GM21529 (cell line): ENCODE data around the gene TOGARAM1.

ENCODE experiments used
- ATAC-seq: cut with Tn5 transposase; IDR thresholded peaks from one replicate; pipeline ENCODE4 v1.9.1; 2021; ENCODE audit not compliant: unreplicated experiment

Gene TOGARAM1

DNA sequence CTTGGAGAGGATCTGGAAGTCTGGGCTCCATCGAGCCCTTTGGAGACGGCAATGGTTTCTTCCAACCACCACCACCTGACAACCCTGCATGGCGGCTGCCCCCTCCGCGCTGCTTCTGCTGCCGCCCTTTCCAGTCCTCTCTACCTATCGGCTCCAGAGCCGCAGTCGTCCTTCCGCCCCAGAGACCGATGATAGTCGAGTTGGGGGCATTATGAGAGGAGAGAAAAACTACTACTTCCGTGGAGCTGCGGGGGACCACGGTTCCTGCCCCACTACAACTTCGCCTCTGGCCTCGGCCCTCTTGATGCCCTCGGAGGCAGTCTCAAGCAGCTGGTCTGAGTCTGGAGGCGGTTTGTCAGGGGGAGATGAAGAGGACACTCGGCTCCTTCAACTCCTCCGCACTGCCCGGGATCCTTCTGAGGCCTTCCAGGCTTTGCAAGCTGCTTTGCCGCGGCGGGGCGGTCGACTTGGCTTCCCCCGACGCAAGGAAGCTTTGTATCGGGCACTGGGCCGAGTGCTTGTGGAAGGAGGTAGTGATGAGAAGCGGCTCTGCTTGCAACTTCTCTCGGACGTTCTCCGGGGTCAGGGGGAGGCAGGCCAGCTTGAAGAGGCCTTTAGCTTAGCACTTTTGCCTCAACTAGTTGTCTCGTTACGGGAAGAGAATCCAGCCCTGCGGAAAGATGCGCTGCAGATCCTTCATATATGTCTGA is 499 bp downstream of the TOGARAM1 start:
- ATAC-seq: peak; percentile 28

DNA sequence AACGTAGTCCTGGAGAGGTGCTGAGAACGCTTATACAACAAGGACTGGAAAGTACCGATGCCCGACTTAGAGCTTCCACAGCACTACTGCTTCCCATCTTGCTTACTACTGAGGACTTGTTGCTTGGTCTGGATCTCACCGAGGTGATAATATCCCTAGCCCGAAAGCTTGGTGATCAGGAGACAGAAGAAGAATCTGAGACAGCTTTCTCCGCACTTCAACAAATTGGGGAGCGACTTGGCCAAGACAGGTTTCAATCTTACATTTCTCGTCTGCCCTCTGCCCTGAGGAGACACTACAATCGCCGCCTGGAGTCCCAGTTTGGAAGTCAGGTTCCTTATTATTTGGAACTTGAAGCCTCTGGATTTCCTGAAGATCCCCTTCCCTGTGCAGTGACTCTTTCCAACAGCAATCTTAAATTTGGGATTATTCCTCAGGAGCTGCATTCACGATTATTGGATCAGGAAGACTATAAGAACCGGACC is 1.1 kb downstream of the TOGARAM1 start:
- no peak for ATAC-seq

DNA sequence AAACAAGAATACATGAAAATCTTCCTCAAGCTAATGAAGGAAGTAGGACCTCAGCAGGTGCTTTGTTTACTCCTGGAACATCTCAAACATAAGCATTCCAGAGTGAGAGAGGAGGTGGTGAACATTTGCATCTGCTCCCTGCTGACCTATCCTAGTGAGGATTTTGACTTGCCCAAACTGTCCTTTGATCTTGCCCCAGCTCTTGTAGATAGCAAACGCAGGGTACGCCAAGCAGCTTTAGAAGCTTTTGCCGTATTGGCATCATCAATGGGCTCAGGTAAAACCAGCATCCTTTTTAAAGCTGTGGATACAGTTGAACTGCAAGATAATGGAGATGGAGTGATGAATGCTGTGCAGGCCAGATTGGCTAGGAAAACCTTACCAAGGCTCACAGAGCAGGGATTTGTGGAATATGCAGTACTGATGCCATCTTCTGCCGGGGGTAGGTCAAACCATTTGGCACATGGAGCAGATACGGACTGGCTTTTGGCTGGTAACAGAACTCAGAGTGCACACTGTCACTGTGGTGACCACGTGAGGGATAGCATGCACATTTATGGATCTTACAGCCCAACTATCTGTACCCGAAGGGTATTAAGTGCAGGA is 1.9 kb downstream of the TOGARAM1 start:
- ATAC-seq: no peak

DNA sequence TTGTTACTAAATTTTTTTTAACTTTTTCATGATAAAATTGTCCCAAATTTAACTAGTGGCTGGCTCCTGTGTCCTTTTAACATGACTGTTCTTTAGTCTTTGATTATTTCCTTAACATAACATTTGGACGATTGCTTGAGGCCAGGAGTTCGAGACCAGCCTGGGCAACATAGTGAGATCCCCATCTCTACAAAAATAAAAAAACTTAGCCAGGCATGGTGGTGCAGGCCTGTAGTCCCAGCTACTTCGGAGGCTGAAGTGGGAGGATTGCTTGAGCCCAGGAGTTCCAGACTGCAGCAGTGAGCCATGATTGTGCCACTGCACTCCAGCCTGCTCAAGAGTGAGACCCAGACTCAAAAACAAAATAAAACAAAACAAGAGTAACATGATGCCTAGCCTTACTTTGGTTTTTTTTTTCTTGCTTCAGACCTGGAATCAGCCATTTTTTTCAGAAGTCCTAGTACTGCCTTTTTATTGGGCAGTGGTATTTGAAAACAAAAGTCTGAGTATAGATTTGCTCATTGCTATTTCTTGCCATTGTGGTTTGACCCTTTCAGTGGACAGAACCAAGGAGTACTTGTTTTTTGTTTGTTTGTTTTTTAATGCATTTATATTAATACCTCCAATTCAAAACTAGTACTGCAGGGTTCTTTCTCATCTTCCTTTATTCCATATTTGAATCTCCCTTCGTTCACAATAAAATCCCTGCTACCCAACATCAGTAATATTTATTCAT is 4.8 kb downstream of the TOGARAM1 start:
- ATAC-seq: no peak

DNA sequence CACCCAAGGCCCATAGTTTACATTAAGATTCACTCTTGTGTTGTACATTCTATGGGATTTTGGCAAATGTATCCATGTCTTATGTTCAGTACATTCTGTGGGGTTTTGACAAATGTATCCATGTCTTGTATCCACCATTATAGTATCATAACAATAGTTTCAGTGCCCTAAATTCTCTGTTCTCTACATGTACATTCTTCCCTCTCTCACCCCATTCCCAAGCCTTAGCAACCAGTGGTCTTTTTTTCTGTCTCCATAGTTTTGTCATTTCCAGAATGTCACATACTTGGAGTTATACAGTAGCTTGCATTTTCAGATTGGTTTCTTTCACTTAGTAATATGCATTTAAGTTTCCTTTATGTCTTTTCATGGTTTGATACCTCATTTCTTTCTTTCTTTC is 6.7 kb downstream of the TOGARAM1 start:
- no peak for ATAC-seq

DNA sequence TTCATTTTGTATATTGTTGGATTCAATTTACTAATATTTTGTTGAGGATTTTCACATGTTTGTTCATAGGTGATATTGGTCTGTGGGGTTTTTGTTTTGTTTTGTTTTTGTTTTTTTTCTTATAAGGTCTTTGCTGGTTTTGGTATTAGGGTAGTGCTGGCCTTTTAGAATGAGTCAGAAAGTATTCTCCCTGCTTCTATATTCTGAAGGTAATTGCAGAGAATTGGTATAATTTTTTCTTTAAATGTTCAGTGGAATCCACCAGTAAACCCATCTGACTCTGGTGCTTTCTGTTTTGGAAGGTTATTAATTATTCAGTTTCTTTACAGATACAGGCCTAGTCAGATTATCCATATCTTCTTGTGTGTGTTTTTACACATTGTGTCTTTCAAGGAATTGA is 8.9 kb downstream of the TOGARAM1 start:
- ATAC-seq: no peak

DNA sequence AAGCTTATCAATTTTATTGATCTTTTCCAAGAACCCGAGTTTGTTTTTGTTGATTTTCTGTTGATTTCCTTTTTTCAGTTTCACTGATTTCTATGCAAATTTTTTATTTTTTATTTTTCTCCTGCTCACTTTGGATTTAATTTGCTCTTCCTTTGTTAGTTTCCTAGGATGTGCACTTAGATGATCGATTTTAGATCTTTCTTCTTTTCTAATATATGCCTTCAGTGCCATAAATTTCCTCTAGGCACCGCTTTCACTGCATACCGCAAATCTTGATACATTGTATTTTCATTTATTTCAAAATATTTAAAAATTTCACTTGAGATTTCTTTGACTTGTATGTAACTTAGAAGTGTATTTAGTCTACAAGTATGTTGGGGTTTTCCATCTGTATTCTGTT is 9.5 kb downstream of the TOGARAM1 start:
- ATAC-seq: no peak

DNA sequence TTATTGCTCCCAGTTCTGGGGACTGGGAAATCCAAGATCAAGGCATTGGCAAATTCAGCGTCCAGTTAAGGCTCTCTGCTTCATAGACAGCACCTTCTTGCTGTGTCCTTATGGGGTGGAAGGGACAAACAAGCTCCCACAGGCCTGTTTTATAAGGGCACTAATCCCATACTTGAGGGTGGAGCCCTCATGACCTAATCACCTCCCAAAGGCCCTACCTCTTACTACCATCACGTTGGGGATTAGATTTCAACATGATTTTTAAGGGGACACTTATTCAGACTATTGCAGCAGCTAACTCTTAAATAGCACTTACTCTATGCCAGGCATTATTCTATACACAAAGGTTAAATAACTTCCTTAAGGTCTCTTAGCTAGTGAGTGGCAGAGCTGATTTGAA is 17.3 kb downstream of the TOGARAM1 start:
- no peak for ATAC-seq

DNA sequence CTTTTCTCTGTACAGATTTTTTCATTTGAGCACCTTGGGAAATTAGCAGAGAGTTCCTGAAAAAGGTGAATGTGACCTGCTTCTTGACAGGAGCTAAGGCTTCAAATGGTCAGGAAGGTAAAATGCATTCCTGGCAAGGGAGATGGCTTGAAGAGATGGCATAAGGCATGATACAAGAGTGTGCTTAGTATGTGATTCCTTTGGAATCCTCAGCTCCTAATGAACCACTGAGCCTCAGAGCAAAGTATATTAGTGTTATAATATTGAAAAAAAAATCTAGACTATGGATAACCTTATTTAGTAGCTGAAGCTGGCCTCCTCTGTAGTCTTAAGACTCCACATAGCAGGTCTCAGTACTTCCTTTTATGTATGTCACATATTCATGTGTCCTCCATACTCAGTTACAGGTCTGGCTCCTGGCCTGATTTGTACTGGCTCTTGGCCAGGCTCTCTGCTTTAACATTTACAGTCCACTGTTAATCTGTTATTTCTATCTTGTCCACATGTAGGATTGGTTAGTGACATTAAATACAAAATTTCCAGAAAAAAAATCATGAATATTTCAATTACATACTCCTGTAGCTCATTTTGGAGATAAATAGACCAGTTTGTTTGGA is 17.9 kb downstream of the TOGARAM1 start:
- no peak for ATAC-seq

DNA sequence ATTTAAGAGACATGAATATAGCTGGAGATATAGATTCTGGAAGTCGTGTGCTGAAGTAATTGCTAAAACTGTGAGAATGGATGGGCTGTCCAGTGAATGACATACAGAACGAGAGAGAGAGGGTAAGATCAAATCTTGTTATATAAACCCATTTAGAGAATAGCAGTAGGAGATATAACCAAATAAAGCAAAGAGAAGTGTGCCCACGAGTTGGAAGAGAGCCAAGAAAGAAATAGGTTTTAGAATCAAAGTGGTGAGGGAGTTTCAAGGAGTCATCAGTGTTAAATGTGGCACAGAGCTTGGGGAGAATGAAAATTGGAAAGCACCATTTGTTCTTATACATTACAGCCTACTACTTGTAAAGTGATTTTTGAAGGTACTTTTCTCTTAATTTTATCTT is 19.2 kb downstream of the TOGARAM1 start:
- ATAC-seq: no peak

DNA sequence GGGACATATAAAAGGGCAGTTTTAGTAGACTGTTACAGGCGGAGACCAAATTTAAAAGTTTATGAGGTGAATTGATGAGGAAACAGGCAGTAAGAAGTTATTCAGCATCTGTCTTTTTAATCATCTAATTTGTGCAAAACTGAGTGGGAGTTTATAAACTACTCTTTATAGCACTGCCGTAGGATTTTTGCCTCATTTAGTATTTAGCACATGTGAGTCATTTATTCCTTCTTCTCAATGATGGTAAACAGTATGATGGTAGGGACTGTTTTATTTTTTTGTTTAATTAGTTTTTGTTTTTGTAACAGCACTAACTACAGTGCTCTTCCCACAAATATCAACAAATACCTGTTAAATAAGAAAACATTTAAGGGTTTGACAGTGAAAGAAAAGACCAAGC is 20.6 kb downstream of the TOGARAM1 start:
- no peak for ATAC-seq

DNA sequence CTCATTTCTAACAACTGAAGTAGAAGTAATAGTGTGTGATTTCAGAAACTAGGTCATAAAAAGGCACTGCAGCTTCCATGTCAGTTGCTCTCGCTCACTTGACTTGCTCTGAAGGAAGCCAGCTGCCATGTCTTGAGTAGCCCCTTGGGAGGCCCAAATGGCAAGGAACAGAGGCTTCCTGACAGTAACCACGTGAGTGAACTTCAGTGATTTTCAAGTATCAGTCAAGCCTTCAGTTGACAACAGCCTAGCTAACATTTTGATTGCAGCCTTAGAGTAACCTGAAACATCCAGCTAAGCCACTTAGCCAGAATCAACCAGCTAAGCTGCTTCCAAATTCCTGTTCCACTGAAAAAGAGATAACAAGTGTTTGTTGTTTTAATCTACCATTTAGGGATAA is 26.7 kb downstream of the TOGARAM1 start:
- ATAC-seq: no peak

DNA sequence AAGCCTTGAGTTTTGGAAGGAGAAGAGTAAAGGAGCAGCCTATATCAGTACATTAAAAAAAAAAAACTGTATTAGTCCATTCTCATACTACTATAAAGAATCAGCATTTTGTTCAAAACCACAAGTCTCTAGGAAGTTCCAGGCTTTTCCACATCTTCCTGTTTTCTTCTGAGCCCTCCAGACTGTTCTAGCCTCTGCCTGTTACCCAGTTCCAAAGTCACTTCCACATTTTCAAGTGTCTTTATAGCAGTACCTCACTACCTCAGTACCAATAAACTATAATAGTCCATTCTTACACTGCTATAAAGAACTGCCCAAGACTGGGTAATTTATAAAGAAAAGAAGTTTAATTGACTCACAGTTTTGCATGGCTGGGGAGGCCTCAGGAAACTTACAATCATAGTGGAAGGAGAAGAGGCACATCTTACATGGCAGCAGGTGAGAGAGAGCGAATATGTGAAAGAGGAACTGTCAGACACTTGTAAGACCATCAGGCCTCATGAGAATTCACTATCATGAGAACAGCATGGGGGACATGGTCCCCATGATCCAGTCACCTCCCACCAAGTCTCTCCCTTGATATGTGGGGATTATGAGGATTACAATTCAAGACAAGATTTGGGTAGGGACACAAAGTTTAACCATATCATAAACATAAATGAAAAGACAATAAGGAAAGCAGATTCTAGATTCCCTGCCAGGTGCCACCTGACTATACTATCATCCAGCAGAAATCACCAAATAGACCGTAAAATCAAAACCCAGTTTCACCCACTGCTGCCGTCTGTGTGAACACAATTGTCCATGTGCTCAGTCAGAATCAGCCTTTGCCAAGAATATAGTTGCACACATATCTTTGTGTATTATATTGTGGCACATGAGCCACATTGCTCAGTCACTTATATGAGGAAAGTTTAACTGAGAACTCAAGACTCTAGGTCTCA is 27.8 kb downstream of the TOGARAM1 start:
- ATAC-seq: no peak

DNA sequence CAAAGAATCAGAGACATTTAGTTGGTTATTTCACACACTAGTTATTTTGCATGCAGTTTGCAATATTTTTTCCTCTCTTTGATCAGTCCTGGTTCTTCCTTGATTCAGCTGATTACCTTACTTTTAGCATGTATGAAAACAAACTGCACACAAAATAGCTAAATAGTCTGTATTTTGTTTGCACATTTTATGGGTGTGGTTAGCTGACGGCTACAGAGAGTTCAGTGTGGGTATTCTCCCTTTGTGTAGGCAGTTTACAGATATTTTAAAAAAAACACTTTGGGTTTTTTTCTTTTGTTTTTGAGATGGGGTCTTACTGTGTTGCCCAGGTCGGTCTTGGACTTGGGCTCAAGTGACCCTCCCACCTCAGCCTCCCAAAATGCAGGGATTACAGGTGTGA is 28.5 kb downstream of the TOGARAM1 start:
- no peak for ATAC-seq

DNA sequence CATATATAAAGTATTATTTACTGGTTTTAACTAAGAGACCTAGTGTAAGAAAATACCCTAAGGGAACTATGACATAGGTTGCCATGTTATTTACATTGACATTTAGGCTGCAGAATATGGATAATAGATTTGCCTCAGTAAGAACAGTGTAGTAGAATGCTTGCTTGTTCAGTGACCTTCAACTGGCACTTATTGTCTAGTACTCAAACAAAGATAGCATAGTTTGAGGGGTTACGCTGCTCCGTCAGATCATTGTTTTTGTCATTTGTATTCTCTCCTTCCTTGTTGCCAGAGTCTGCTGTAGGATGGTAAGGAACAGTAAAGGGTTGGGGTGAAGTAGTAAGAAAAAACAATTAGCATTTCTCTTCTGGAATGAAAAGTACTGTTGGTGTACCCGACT is 33.2 kb downstream of the TOGARAM1 start:
- no peak for ATAC-seq

DNA sequence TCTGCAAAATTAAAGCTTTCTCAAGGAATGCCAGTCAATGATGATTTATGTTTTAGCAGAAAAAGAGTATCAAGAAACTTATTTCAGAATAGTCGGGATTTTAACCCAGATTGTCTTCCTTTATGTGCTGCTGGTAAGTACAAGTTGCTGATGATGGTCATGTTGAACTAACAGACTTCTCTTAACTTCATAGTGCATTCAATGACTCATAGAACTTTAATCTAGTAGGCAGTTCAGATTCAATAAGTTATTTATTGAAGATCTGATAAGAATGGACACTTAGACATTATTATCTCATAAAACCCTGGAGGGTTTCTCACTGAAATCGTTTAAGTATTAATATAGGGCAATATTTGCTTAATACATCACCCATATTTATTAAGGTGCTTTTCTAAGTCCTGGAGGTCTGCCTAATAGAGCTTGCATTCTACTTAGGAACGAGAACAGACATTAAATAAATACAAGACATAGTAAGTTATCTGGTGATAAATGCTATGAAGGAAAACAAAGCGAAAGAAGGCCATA is 33.8 kb downstream of the TOGARAM1 start:
- no peak for ATAC-seq

DNA sequence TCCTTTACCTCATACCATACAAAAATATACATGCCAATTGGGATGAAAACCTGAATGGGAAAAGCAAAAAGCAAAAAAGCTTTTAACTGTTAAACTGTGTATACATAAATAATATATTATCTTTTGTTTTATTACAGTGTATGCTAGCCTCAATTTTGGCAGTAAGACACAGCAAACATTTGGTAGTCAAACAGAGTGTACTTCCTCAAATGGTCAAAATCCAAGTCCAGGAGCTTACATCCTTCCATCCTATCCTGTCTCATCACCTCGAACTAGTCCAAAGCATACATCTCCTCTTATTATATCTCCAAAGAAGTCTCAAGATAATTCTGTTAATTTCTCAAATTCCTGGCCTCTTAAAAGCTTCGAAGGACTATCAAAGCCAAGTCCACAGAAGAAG is 41.9 kb downstream of the TOGARAM1 start:
- ATAC-seq: no peak

DNA sequence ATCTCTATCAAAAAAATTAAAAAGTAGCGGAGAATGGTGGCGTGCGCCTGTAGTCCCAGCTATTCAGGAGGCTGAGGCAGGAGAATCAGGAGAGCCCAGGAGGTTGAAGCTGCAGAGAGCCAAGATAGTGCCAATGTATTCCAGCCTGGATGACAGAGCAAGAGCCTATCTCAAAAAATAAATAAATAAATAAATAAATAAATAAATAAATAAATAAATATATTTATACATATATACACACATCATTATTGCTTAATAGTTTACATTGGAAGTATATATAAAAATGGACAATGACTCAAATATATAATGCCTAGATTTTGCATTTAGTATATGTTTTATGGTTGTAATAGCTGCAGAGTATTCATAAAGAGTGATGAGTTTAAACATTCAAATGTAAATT is 53.1 kb downstream of the TOGARAM1 start:
- ATAC-seq: no peak

DNA sequence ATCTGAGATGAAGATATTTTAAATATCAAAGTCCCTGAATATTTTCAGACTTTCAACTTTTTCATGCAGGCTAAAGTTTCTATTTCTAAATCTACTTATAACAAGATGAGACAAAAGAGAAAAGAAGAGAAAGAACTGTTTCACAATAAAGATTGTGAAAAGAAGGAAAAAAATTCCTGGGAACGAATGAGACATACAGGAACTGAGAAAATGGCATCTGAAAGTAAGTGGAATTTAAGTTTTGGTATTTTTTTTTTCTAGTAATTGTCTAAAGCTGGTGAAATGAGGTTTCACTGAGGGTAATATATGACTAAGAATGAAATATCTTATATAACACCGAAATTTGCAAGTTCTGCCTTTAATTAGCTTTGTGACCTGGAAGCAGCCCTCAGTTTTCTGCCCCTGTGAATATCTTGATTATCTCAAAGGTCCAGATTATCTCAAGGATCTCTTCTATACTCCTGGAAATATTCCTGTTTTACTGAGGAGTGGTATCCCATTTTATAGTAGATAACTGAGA is 66.2 kb downstream of the TOGARAM1 start:
- ATAC-seq: no peak

DNA sequence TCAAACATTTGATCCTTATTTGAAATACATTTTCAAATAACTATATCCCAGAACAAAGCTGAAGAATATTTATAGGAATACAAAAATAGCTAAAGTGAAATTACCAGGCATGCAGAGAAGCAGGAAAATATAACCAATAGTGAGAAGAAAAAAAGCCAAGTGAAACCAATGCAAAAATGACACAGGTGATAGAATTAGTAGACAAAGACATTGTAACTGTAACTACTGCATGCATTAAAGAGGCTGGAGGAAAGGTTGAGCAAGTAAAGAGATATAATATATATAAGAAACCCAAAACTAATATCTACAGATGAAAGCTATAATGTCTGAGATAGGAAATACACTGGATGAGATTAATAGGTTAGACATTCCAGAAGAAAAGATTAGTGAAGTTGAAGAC is 72.7 kb downstream of the TOGARAM1 start:
- no peak for ATAC-seq
